WERI-Rb-1 (cell line): ENCODE results near the gene GNAQ.

ENCODE experiments used
- DNase-seq: peaks from one replicate; pipeline ENCODE4 v3.0.0-alpha.2; 2020
- H3K27ac ChIP-seq: fragments of 250-450 bp; sonication (Bioruptor Pico); 2 replicates; pipeline ENCODE4 v1.5.1; 2020; ENCODE audit warnings: mild to moderate bottlenecking, moderate library complexity
- H3K27me3 ChIP-seq: fragments of 250-450 bp; sonication (Bioruptor Pico); 2 replicates; pipeline ENCODE4 v1.5.1; 2021; ENCODE audit warnings: mild to moderate bottlenecking, low read depth, moderate library complexity; ENCODE audit not compliant: insufficient read depth, severe bottlenecking
- H3K36me3 ChIP-seq: fragments of 250-450 bp; sonication (Bioruptor Pico); 2 replicates; pipeline ENCODE4 v1.5.1; 2020; ENCODE audit warnings: mild to moderate bottlenecking, moderate library complexity
- H3K4me3 ChIP-seq: 2 replicates; pipeline ENCODE4 v1.5.1; 2011; ENCODE audit warnings: low read depth, mild to moderate bottlenecking, control low read depth, low read length
- H3K9me3 ChIP-seq: fragments of 250-450 bp; sonication (Bioruptor Pico); 2 replicates; pipeline ENCODE4 v1.5.1; 2021; ENCODE audit warnings: mild to moderate bottlenecking, moderate library complexity; ENCODE audit not compliant: severe bottlenecking
- CTCF ChIP-seq: IDR thresholded peaks from 2 replicates; pipeline ENCODE4 v1.5.1; 2011; ENCODE audit warnings: low read depth, mild to moderate bottlenecking, control low read depth, inconsistent platforms, low read length

Gene GNAQ

DNA sequence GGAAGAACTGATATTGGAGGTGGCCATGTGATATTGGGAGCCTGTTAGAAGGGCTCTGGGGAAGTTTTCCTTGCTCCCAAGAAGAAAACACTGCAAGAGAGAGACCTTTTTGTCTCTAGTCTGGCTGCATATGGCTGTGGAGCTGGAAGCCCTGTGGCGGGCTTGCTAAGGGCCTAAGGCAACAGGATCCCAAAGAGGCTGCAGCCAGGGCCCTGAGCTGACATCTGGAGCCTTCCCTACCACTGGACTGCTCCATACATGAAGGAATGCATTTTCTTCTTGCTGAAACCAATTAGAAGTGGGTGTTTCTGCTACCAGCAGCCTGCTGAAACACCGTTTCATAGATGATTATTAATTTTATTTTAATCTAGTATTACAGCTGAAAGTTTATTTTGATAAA is 42.2 kb downstream of the GNAQ start:
- H3K9me3 ChIP-seq = no peaks in the 10 kb centered on the region
- no peak overlapping the region for H3K27ac ChIP-seq
- H3K4me3 ChIP-seq = no peak overlapping the region
- DNase-seq = no peak
- TF ChIP-seq CTCF = no peak
- H3K27me3 ChIP-seq = no peaks in the 10 kb centered on the region
- H3K36me3 ChIP-seq = no peaks in the 10 kb centered on the region

DNA sequence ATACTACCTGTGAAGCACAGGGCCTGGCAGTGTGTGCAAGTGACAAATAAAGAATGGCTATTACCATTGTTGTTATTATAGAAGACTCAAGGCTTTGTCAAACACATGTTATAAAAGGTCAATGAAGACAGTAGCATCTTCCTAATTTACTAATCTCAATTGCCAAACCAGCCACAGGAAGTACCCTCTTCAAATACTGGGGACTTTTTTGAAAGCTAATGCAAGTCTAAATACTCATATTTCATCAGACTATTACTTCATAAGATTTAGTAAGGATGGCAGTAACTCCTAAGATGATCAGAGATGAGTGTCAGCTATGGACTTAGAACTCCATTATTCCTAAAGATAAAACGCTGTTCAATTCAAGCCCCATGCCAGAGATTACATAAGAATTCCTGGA is 43.0 kb downstream of the GNAQ start:
- H3K4me3 ChIP-seq = no peak overlapping the region
- H3K27ac ChIP-seq = no peak overlapping the region
- H3K36me3 ChIP-seq = no peaks in the 10 kb centered on the region
- no peak for DNase-seq
- no peaks in the 10 kb centered on the region for H3K9me3 ChIP-seq
- no peaks in the 10 kb centered on the region for H3K27me3 ChIP-seq
- TF ChIP-seq CTCF = no peak

- no peak for TF ChIP-seq CTCF
- H3K36me3 ChIP-seq = no peaks in the 10 kb centered on the region
- no peaks in the 10 kb centered on the region for H3K27me3 ChIP-seq
- no peak overlapping the region for H3K27ac ChIP-seq
- no peak overlapping the region for H3K4me3 ChIP-seq
- DNase-seq = no peak
- H3K9me3 ChIP-seq = no peaks in the 10 kb centered on the region
Observed at GRCh38 chr9:77987880-77988525, 43.6 kb downstream of the GNAQ start.

- no peaks in the 10 kb centered on the region for H3K27me3 ChIP-seq
- H3K4me3 ChIP-seq = no peak overlapping the region
- H3K27ac ChIP-seq = no peak overlapping the region
- no peak for TF ChIP-seq CTCF
- no peaks in the 10 kb centered on the region for H3K36me3 ChIP-seq
- H3K9me3 ChIP-seq = no peaks in the 10 kb centered on the region
- no peak for DNase-seq
Observed at GRCh38 chr9:77987081-77987656, 44.4 kb downstream of the GNAQ start.

DNA sequence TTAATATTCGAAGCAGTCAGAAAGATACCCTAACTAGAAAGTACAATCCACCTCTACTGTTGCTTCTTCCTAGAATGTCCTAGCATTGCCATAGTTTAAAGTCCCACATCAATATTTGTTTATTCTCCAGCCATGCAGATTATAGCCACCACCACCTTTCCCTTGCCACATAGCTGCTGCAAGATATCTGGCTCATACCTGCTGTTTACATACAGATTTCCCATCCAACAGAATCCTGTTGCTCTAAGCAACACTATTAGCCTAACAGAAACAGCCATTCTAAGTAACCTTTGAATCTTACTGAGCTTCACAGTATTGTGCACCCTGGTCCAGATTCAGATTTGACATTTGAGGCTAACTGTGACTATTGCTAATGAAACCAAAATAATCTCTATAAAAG is 45.6 kb downstream of the GNAQ start:
- H3K27me3 ChIP-seq = no peaks in the 10 kb centered on the region
- H3K4me3 ChIP-seq = no peak overlapping the region
- H3K9me3 ChIP-seq = no peaks in the 10 kb centered on the region
- no peak for TF ChIP-seq CTCF
- H3K27ac ChIP-seq = no peak overlapping the region
- H3K36me3 ChIP-seq = no peaks in the 10 kb centered on the region
- DNase-seq = no peak

DNA sequence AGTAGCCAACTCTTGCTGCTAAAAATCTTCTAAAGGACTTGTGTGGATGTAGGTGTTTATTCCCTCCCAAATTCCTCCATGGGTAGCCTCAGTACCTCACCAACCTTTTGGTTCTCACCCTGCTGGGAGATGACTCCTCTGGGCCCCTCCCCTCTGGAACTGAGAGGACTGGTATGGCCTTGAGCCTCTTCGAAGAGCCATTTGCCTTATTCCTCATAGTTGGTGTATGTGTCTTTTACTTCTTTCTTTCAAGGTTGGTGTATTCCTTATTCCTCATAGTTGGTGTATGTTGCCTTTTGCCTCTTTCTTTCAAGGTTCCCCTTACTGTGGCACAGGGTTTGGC is 48.3 kb downstream of the GNAQ start:
- no peaks in the 10 kb centered on the region for H3K9me3 ChIP-seq
- H3K27me3 ChIP-seq = no peaks in the 10 kb centered on the region
- no peak overlapping the region for H3K4me3 ChIP-seq
- H3K36me3 ChIP-seq = no peaks in the 10 kb centered on the region
- TF ChIP-seq CTCF = no peak
- DNase-seq = no peak
- H3K27ac ChIP-seq = no peak overlapping the region
